ENCODE results near the gene NRXN3. TPM values are rescaled to one million over a fixed set of nuclear protein-coding genes. Genes with fewer than 3 reads are reported as not detected.

Gene NRXN3
- total RNA-seq, 1 donor, result 2.5 TPM

GRCh38 chr14:79693935-79694334, 1523.8 kb downstream of the NRXN3 start:
- no peak for DNase-seq (ENCODE audit: insufficient read length, low spot score, missing footprints)
- no peaks in the 10 kb centered on the region for H3K79me2 ChIP-seq (ENCODE audit: insufficient read depth, low read length)
- H3K27ac ChIP-seq (ENCODE audit: low read depth, low read length), result no peak overlapping the region
- no peaks in the 10 kb centered on the region for H3K27me3 ChIP-seq (ENCODE audit: insufficient read depth, low read length)
- H3K36me3 ChIP-seq (ENCODE audit: insufficient read depth, low read length), result no peaks in the 10 kb centered on the region
- H3K9me3 ChIP-seq (ENCODE audit: low read depth, low read length), result no peaks in the 10 kb centered on the region
- no peaks in the 10 kb centered on the region for H4K20me1 ChIP-seq (ENCODE audit: insufficient read depth, low read length)
- no peaks in the 10 kb centered on the region for H3K4me1 ChIP-seq (ENCODE audit: insufficient read depth, low read length)
- no peak overlapping the region for H3K4me2 ChIP-seq (ENCODE audit: insufficient read depth, low read length)
- no peak overlapping the region for H2AFZ ChIP-seq (ENCODE audit: low read length)
- H3K4me3 ChIP-seq (ENCODE audit: insufficient read depth, low read length), result no peak overlapping the region
- TF ChIP-seq CTCF (IDR thresholded peaks at IDR 0.05; ENCODE audit: extremely low read depth, low read depth, low read length), result no peak

- Histone ChIP-seq H3K4me1 (ENCODE audit: insufficient read depth, low read length) (no peaks in the 10 kb centered on the region), H3K9me3 (ENCODE audit: low read depth, low read length) (no peaks in the 10 kb centered on the region), H3K27me3 (ENCODE audit: insufficient read depth, low read length) (no peaks in the 10 kb centered on the region), H3K27ac (ENCODE audit: low read depth, low read length) (no peak overlapping the region), H3K4me3 (ENCODE audit: insufficient read depth, low read length) (no peak overlapping the region), H4K20me1 (ENCODE audit: insufficient read depth, low read length) (no peaks in the 10 kb centered on the region), H3K4me2 (ENCODE audit: insufficient read depth, low read length) (no peak overlapping the region), H3K79me2 (ENCODE audit: insufficient read depth, low read length) (no peaks in the 10 kb centered on the region), H3K36me3 (ENCODE audit: insufficient read depth, low read length) (no peaks in the 10 kb centered on the region), H2AFZ (ENCODE audit: low read length) (no peak overlapping the region)
- no peak for TF ChIP-seq CTCF (IDR thresholded peaks at IDR 0.05; ENCODE audit: extremely low read depth, low read depth, low read length)
- no peak for DNase-seq (ENCODE audit: insufficient read length, low spot score, missing footprints)
Measured at GRCh38 chr14:79695307-79695706, 1525.1 kb downstream of the NRXN3 start.

GRCh38 chr14:79698298-79698711, 1528.1 kb downstream of the NRXN3 start:
- no peak overlapping the region for H3K27ac ChIP-seq (ENCODE audit: low read depth, low read length)
- no peaks in the 10 kb centered on the region for H4K20me1 ChIP-seq (ENCODE audit: insufficient read depth, low read length)
- no peak overlapping the region for H2AFZ ChIP-seq (ENCODE audit: low read length)
- no peaks in the 10 kb centered on the region for H3K9me3 ChIP-seq (ENCODE audit: low read depth, low read length)
- H3K4me1 ChIP-seq (ENCODE audit: insufficient read depth, low read length), result no peaks in the 10 kb centered on the region
- H3K4me3 ChIP-seq (ENCODE audit: insufficient read depth, low read length), result no peak overlapping the region
- no peak overlapping the region for H3K4me2 ChIP-seq (ENCODE audit: insufficient read depth, low read length)
- H3K27me3 ChIP-seq (ENCODE audit: insufficient read depth, low read length), result no peaks in the 10 kb centered on the region
- no peak for DNase-seq (ENCODE audit: insufficient read length, low spot score, missing footprints)
- TF ChIP-seq CTCF (IDR thresholded peaks at IDR 0.05; ENCODE audit: extremely low read depth, low read depth, low read length), result no peak
- H3K36me3 ChIP-seq (ENCODE audit: insufficient read depth, low read length), result no peaks in the 10 kb centered on the region
- no peaks in the 10 kb centered on the region for H3K79me2 ChIP-seq (ENCODE audit: insufficient read depth, low read length)

- no peaks in the 10 kb centered on the region for H4K20me1 ChIP-seq (ENCODE audit: insufficient read depth, low read length)
- TF ChIP-seq CTCF (IDR thresholded peaks at IDR 0.05; ENCODE audit: extremely low read depth, low read depth, low read length), result no peak
Measured at GRCh38 chr14:79699206-79699605, 1529.0 kb downstream of the NRXN3 start.

More at GRCh38 chr14:79699206-79699605, 1529.0 kb downstream of the NRXN3 start:
- Histone ChIP-seq H3K4me2 (ENCODE audit: insufficient read depth, low read length) (no peak overlapping the region), H3K4me1 (ENCODE audit: insufficient read depth, low read length) (no peaks in the 10 kb centered on the region), H3K9me3 (ENCODE audit: low read depth, low read length) (no peaks in the 10 kb centered on the region), H3K79me2 (ENCODE audit: insufficient read depth, low read length) (no peaks in the 10 kb centered on the region), H3K27me3 (ENCODE audit: insufficient read depth, low read length) (no peaks in the 10 kb centered on the region), H3K4me3 (ENCODE audit: insufficient read depth, low read length) (no peak overlapping the region), H3K27ac (ENCODE audit: low read depth, low read length) (no peak overlapping the region), H3K36me3 (ENCODE audit: insufficient read depth, low read length) (no peaks in the 10 kb centered on the region), H2AFZ (ENCODE audit: low read length) (no peak overlapping the region)
- no peak for DNase-seq (ENCODE audit: insufficient read length, low spot score, missing footprints)

Data from osteoblast (primary cell).